NCI-H2227 treated with DMSO at 0.1 percent for 48 hours (cell line): ENCODE measurements around the gene NUDT2.

Experiments used
- DNase-seq: peaks from one replicate; lab custom pipeline; 2025; lab: John Stamatoyannopoulos, UW

The NUDT2 gene

DNA sequence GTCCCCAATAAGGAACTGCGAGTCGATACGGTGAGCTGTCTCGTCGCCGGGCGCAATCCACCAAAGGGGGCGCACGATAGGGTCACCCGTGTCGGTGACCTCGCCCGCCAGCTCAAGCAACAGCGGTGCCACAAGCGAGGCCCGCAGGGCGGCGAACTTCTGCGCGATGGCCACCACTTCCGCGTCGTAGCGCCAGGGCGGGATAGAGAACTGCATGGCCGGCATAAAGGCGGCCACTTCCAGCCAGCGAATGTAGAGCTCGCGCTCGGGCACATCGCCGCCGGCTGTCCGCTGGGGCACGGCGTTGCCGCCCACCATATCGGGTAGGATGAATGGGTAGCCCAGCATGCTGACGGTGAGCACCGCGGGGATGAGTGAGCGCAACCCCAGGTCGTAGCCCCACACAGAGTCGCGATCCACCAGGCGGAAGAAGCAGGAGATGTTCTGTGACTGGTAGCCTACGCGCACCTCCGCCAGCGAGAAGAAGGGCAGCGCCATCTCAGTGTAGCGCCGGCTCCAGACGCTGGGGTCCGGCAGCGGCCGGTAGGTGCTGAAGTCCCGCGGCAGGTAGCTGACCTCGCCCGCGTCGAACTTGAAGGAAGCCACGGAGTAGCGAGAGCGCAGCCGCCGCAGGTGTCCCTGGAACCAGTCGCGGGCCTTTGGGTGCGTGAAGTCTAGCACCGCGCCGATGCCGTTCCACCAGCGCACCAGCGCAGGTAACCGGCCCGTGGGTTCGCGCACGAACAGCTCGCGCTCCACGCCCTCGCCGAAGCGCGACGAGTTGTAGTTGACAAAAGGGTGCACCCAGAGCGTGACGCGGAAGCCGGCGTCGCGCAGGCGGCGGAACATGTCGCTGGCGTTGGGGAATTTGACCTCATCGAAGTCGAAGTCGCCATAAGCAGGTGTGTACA lies 41.9 kb downstream of the NUDT2 start:
- no peak for DNase-seq

GRCh38 chr9:34371886-34372466 lies 42.6 kb downstream of the NUDT2 start:
- no peak for DNase-seq

- no peak for DNase-seq
Measured at GRCh38 chr9:34372467-34373011, 43.2 kb downstream of the NUDT2 start.

DNA sequence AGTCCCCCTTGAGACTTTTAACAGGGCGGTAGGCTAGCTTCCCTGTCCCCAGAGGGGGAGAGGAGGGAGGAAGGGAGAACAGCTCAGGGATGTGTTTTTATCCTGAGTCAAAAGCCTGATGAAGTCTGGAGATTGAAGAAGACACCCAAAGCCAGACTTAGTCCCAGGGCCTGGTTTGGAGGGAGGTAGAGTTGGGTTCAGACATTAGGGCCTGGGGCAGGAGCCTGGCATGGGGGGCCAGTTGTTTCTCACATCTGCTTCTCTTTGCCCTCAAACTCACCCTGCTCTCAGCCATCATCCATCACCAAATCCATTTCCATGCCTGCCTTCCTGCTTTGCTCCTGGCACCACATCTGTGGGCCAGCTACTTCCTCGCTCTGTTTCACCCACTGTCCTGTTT lies 44.4 kb downstream of the NUDT2 start:
- no peak for DNase-seq

- no peak for DNase-seq
Measured at GRCh38 chr9:34374339-34374738, 45.0 kb downstream of the NUDT2 start.

GRCh38 chr9:34374905-34375552 lies 45.7 kb downstream of the NUDT2 start:
- DNase-seq: no peak

DNA sequence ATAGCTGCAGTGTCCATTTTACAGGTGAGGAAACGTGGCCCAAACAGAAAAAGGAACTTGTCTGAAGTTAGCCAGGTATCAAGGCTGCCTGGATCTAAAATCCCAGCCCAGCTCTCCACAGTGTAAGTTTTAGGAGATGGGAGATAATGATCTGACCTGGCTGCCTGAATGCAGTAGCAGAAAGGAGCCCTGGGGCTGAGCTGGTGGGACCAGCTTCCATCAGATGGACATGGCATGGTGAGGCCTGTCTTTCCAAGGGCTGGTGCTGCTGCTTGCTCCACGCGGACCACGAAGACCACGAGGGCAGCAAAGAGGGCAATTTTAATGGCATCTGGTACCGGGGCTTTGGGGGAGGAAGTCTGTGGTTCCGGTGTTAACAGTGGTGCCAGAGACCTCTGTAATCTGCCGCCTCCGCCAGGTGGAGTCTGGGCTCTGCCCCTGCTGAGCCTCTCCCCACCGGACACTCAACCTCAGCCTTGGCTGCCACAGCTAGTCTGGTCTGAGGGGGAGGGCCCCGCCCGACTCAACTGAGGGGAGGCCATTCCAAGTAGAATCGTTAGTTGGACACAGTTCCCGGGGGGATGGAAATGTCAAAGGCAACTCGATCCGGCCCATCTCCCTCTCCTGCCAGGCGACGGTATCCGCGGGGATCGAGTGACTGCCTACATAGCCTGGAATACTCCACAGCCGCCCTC lies 46.7 kb downstream of the NUDT2 start:
- no peak for DNase-seq

GRCh38 chr9:34376596-34377403 lies 47.4 kb downstream of the NUDT2 start, which contains the start of gene MYORG:
Gene MYORG (minus strand): TSS chr9:34376898. CDS start chr9:34372943, 3,955 bp downstream.
- DNase-seq: peak; percentile 86

DNA sequence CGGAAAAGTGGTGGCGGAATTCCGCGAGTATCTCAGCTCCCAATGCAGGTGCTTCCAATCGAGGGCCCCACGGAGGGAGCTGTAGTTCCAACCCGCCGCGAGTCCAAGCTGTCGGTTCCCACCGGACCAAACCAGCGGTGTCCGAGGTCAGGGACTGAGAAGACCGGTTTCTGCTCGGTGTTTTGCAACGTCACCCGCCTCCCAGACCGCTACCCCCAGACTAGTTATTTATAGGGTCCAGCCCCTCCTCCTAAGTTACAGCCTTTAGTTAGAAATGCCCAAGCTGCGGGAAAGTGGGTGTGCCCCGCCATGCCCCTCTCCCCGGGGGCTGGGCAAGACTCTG lies 48.0 kb downstream of the NUDT2 start:
- peak; percentile 23 for DNase-seq

DNA sequence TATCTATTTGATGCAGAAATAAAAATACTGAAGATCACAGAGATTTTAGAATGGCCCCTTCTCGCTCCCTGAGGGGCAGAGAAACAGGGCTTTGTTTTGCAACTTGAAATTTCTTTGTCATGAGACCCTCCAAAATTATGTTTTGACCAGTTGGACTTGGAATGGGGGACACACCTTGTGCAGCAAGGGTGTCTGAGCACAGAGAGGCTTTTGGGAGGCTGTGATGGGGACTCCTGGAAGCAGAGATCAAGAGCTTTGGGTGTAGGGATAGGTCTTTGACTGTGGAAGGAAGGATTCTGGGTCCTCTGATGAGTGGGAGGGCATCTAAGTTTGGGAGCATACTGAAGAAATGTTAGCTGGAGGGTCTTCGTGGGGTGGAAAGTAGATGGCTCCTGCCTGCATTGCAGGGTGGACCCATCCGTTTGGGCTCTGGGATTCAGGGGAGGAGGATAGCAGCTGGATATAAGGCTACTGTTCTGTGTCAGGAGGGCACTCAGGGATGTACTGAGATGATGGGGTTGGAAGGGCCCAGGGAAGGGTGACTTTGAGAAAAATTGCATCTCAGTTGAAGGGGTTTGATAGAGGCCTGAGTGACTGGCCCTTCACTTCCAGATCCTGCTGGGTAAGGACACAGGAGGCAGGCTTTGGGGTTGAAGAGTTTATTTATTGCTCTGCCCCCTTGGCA lies 49.1 kb downstream of the NUDT2 start:
- DNase-seq: no peak

DNA sequence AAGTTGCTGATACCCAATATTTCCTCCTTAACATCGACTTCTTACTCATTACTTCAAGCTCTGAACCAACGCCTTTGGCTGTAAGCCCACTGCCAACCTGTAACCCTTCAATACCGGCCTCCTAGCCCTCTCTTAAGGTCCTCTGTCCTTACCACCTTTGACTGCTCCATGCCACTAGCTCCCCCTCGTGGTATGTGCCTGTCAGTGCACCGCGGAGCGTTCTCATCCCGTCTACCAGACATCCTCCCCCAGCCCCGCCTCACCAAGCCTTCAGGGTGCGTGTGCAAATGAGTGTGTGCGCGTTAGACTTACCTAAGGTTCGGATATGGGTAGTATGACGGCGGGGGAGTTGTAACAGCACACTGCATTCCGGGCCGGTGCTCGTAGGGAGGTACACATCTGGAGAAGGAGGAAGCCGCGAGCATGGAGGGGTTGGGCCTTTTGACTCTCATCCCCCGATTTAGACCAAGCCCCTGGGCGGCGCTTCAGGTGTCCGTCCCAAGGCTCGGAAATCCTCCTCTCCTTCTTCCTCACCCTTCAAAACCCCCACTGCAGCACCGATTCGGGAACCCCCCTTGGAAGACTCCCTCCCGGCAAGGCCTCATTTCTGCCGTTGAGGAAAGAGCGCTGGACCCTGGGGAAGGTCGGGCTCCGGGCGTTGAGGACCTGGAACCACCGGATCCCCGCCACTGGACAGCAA lies 50.1 kb downstream of the NUDT2 start:
- peak; percentile 67 for DNase-seq

DNA sequence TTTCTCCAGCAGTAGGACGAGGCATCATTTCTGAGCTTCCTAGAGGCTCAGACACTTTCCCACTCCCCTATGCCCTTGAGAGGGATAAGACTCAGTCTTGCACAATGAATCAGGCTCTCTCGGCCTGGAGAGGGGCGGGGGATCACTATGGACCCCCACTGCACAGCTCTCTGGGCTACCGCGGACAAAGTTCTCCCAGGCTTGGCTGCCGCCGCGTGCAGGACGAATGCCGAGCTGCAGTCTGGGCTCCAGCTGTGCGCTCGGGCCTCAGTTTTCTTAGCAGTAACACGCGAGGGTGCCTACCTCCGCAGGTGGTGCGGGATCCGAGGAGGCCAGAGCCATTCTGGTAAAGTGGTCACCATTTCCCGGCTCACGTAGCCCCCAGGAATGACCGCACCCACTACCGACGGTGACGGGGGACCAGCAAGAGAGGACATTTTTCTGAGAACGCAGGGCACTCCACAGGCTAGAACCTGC lies 50.7 kb downstream of the NUDT2 start:
- no peak for DNase-seq

DNA sequence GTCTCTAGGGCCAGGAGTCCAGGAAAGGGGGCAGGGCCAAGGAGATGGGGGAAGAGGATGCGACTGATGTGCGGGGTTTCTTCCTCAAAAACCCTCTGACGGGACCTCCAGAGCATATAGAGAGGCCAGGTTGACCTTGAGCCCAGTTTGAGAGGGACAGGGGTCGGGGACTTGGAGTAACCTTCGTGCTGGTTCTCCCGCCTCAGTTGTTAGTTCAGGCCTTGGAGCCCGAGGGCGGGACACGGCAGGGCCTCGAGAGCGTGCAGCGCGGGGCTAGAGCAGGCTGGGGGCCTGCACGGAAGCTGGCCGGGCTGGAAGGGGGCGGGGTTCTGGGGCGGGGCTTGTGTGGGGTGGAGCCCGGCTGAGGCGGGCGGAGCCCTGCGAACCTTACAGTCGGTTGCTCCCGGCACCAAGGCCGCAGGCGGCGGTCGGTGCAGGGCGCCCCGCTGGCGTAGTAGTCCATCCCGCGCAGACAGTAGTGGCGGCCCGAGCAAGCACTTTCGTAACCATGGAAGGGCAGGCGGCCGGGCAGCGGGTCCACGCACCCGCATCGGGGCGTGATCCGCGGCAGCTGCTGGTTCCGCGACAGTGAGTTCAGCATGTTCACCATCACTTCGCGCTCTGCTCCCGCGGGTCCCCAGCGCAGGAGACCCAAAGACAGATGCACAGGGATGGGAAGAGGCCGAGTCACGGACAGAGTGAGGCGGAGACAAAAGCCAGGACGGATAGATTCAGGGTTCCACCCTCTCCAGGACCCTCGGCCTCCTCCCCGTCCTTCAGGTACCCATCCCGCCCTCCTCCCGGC lies 51.3 kb downstream of the NUDT2 start:
- DNase-seq: peak; percentile 53

GRCh38 chr9:34381323-34381722 lies 52.0 kb downstream of the NUDT2 start:
- peak; percentile 14 for DNase-seq

DNA sequence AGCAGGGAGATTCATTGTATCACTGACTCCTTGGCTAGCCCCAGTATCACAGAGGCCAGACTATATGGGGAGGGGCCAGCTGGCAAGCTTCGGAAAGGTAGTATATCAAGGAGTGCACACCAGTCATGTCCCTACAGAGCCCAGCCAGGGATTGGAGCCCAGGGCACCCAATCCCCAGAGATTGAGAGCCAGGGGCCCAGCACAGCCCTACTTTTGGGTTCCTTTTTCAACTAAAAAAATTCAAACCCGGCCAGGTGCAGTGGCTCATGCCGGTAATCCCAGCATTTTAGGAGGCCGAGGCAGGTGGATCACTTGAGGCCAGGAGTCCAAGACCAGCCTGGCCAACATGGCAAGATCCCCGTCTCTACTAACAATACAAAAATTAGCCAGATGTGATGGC lies 52.7 kb downstream of the NUDT2 start:
- no peak for DNase-seq

DNA sequence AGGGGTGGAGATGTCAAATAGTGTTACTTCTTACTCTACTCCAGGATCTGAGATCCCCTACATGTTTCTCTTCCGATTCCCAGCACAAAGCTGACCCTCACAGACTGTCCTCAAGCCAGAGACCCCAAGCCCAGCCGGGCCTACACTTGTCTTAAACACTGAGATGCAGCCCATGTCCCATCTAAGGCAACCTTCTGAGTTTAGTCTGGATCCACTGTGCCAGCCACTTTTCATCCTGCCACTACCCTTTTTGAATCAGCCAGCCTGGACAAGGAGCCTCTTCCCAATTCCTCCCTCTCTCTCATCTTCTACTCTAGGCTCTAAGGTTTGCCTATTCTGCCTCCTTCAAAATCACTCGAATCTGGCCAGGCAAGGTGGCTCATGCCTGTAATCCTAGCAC lies 53.5 kb downstream of the NUDT2 start:
- no peak for DNase-seq

DNA sequence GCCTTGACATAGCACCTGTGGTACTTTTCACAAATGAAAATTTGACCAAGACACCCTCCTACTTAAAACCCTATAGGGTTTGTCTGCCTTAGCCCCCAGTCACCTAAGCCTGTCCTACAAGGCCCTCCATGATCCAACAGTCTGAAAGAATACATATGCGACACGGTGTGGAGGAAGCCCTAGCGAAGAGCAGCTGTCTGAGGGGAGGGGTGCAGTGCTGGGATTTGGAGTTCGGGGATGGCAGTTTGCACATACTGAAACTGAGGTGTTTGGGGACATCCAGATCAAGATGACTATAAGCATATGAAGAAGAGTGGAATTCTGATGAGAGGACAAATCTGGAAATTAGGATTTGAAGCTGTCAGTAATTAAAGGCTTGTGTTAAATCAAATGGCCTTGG lies 54.5 kb downstream of the NUDT2 start:
- DNase-seq: no peak

DNA sequence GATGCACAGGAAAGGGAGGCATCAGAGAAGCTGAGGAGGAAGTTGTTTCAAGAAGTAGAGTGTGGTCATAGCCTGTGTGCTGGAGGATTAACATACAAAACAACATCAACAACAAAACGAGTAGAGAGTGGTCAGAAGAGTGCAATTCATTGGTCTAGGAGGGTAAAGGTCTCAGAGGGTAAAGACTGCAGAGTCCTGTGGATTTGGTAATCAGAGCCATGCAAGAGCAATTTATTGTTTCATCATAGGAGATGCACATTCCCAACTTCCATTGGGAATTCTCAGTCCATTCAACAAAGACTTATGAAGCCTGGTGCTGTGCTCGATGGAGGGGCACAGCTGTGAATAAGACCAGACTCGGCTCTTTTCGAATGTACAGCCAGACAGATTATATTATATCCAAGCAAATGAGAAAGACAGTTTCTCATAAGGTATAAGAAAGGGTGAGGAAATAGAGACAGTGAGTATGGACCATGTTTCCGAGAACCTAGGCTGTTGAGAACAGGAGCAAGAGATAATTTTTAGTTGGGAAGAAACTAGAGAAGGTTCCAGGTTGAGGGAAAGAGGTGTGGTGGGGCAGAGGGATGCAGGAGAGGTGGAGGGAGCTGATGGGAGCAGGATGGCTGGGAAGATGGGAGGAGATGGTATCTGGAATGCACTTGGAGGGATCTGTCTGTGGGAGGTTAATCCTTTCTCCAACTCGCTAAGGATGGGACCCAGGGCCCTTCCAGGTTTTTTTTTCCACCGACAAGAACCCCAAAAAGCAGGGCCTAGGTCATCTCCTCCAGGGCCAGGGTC lies 55.2 kb downstream of the NUDT2 start:
- DNase-seq: no peak
